ENCODE results near the gene KANSL1L.
"Not testable (repeated sequence)": the region's sequence is repeated elsewhere in the genome, so short reads cannot be mapped to it uniquely, and the experiment has no call there.

- TF ChIP-seq CTCF (IDR thresholded peaks at IDR 0.05; ENCODE audit: low read depth, low read length, poor library complexity, severe bottlenecking); EZH2phosphoT487 (IDR thresholded peaks at IDR 0.05; ENCODE audit: borderline replicate concordance, low read length): not testable (repeated sequence)
Observed at GRCh38 chr2:210181033-210181605, 9.9 kb upstream of the KANSL1L start.
